GM18909 (cell line): ENCODE measurements around the gene SIK2.
"Not testable (repeated sequence)": the region's sequence is repeated elsewhere in the genome, so short reads cannot be mapped to it uniquely, and the experiment has no call there.

ENCODE experiments used
- ATAC-seq: cut with Tn5 transposase; IDR thresholded peaks from one replicate; pipeline ENCODE4 v1.9.1; 2021; ENCODE audit warnings: mild to moderate bottlenecking; ENCODE audit not compliant: unreplicated experiment, poor library complexity

The SIK2 gene

DNA sequence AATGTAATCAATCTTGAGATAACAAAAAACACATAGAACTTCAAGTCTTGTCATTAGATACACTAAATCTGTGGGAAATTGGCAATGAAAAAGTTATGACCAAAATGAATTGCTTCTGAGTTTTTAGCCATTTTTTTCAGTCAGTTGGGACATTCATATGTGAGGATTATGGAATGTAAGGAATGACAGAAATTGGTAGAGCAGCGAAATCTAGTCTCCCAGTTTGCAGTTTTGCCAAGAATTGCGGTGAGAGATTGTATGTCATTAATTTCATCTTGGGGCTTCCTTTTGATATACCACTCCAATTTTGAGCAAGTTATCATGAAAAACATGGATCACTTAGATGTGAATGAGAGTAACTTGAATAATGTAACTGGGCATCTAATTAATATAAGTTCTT lies 49.9 kb downstream of the SIK2 start:
- no peak for ATAC-seq

DNA sequence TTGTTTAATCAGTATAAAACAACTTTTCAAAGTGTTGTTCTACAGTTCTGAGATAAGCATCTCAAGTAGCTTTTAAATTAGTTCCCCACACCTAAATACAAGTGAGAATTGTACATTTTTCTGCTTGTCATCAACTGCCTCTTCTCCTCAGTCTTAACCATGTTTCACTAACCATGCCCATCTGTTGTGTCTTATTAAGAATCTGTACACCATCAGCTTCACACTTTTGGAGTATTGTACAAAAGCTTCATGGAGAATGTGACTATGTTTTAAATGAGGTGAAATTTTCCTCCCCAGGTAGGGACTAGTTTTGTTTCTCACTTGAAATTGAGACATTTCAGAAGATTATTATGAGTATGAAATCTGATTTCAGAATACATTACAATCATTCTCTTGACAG lies 52.4 kb downstream of the SIK2 start:
- ATAC-seq: no peak

GRCh38 chr11:111655924-111656323 lies 53.7 kb downstream of the SIK2 start:
- ATAC-seq: no peak

- not testable (repeated sequence) for ATAC-seq
Observed at GRCh38 chr11:111657905-111658304, 55.7 kb downstream of the SIK2 start.

DNA sequence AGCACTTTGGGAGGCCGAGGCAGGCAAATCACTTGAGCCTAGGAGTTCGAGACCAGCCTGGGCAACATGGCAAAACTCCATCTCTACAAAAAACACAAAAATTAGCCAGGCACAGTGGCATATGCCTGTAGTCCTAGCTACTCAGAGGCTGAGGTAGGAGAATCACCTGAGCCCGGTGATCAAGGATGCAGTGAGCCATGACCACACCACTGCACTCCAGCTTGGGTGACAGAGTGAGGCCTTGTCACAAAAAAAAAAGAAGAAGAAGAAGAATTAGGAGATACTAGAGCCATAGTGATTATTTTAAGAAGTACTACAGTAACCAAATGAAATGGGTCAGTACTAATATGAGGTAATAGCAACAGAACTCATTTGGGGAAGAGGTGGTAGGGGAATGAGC lies 56.2 kb downstream of the SIK2 start:
- ATAC-seq: not testable (repeated sequence)

GRCh38 chr11:111659201-111660115 lies 57.2 kb downstream of the SIK2 start:
- no peak for ATAC-seq

GRCh38 chr11:111660822-111661221 lies 58.6 kb downstream of the SIK2 start:
- no peak for ATAC-seq

DNA sequence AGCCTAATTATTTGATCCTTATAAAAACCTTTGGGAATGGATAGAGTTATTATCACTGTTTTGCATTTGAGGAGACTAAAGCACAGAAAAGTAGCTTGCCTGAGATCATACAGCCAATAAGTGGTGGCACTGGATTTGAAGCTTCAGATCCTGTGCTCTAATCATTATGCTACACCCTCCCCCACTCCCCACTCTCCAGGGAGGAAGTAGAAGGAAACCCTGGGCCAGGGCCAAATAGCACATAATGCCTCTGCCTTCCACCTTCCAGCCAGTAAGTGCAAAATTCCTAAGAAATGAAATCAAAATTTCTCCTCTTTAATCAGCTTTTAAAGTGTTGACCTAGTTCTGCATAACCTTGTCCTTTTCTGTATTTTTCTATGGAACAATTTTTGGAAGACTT lies 61.6 kb downstream of the SIK2 start:
- ATAC-seq: no peak

GRCh38 chr11:111665777-111666176 lies 63.5 kb downstream of the SIK2 start:
- ATAC-seq: no peak

GRCh38 chr11:111668980-111669379 lies 66.7 kb downstream of the SIK2 start:
- no peak for ATAC-seq

DNA sequence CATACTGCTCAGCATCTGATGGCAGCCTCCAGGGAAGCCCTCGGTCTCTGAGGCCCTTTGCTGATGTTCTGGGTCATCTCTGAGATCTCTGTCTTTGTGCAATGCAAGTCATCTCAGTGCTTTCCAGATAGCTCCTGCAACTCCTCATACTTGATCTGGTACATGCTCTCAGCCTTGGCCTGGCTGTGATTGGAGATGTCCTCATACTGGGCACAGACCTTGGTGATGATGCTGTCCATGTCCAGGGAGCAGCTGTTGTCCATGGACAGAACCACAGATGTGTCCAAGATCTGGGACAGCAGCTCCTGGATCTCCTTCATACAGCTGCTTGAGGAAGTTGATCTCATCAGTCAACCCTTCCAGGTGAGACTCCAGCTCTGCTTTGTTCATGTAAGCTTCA lies 69.1 kb downstream of the SIK2 start:
- no peak for ATAC-seq

GRCh38 chr11:111672949-111673348 lies 70.7 kb downstream of the SIK2 start:
- no peak for ATAC-seq

DNA sequence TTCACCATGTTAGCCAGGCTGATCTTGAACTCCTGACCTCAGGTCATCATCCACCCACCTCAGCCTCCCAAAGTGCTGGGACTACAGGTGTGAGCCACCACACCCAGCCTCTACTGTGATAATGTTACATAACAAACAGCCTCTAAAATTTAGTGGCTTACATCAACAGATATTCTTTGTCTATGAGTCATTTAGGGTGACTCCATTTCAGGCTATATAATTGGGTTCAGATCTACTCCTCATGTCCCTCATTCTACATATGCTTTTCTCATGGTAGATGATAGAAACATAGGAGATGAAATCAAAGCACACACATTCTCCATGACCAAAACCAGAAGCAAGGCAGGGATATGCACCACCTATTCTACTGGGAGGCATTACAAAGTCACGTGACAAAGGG lies 72.7 kb downstream of the SIK2 start:
- no peak for ATAC-seq

GRCh38 chr11:111675891-111676290 lies 73.6 kb downstream of the SIK2 start:
- no peak for ATAC-seq

GRCh38 chr11:111676878-111677585 lies 74.8 kb downstream of the SIK2 start:
- ATAC-seq: no peak

GRCh38 chr11:111680486-111681175 lies 78.4 kb downstream of the SIK2 start:
- no peak for ATAC-seq

DNA sequence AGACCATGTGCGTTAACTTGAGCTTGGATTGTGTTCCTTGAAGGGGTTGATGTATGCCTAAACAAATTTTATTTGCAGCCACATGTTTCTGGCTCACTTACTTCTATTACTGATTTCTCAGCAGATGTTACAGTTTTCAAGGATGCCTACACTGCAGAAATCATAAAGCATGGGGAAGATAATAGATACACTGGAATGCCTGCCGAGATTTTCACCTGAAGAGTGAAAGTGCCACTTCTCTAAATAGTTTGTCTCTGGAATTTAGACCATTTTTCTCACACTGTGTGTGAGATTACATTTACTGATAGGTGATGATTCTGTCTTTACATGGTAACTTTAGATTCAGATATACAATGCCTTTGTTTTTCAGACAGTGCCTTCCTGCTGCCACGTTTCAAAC lies 81.6 kb downstream of the SIK2 start:
- no peak for ATAC-seq

DNA sequence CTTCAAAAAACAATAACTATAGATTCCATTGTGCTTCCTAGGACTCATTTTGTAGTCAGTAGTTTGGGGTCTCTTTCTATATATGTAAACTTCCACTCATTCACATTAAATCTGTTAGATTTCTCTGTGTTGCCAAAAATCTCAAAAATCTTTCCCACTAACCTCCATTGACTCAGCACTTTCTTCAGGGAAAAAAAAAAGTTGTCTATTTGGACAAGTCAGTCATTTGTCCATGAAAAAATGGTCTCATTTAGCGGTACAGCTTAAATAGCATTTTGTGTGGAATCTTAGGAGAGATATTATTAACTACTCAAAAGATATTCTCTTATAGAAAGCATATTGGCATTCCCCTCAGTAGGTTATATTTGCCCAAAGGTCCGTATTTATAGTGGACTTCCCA lies 82.0 kb downstream of the SIK2 start:
- no peak for ATAC-seq

- no peak for ATAC-seq
Observed at GRCh38 chr11:111688013-111688412, 85.8 kb downstream of the SIK2 start.

- no peak for ATAC-seq
Observed at GRCh38 chr11:111691176-111691575, 88.9 kb downstream of the SIK2 start.

DNA sequence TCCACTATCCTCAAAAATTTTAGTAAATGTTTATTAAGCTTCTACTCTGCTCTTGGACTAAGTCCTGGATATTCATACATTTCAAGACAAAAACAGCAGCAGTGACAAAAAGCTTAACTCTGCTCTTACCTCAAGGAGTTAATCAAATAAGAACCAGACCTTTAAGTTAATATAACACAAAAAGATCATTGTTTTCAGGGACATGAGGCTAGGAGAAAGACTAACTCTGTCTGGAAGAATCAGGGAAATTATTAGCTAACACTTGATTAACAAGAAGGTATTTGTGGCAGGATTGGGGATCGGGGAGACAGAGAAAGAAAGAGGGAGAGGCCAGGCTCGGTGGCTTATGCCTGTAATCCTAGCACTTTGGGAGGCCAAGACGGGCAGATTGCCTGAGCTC lies 89.5 kb downstream of the SIK2 start:
- no peak for ATAC-seq
